ENCODE results near the gene TMEM168.

TMEM168 gene

DNA sequence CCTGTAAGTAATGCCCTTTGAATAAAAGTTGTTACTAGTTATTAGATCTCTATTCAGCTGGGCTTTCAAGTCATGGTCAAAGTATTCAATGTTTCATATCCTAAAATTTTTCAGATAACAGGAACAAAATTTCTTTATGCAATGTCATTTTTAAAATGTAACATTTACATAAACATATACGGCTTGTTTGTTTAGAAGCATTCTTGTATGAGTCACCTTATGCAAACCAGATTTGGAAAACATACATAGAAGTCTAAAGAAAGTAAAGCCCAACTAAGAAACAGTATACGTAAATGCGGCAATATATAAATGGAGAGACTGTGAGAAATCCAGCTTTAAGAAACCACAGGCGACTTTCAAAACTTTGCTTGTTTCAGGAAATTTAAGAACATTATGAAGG is 10.5 kb downstream of the TMEM168 start:
- Histone ChIP-seq H3K9ac (ENCODE audit: low read depth, low read length) (no peak overlapping the region), H3K4me1 (ENCODE audit: control insufficient read depth, insufficient read depth, low read length) (no peaks in the 10 kb centered on the region), H3K27me3 (ENCODE audit: control insufficient read depth, insufficient read depth, low read length) (no peaks in the 10 kb centered on the region), H3K9me3 (ENCODE audit: control insufficient read depth, insufficient read depth, low read length) (no peaks in the 10 kb centered on the region), H3K4me3 (ENCODE audit: low read depth, low read length) (no peak overlapping the region), H3K36me3 (ENCODE audit: control insufficient read depth, insufficient read depth, low read length) (no peaks in the 10 kb centered on the region)

DNA sequence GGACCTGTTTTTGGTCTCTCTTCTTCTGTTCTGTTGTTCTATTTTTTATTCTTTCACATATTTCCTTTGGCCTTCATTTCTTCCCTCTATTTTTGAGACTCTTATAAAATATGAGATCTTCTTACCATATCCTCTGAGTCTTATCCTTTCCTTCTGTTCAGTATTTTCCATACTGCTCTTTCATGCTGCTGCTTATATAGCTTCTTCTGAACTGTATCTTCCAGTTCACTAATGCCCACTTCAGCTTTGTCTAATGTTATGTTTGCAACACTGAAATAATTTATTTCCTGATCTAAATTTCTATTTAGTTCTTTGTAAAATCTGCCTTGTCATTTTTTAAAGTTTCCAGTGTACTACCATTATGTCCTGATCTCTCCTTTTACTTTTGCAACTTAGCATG is 12.8 kb downstream of the TMEM168 start:
- H3K4me3 ChIP-seq (ENCODE audit: low read depth, low read length) = no peak overlapping the region
- no peak overlapping the region for H3K9ac ChIP-seq (ENCODE audit: low read depth, low read length)
- H3K9me3 ChIP-seq (ENCODE audit: control insufficient read depth, insufficient read depth, low read length) = no peaks in the 10 kb centered on the region
- H3K36me3 ChIP-seq (ENCODE audit: control insufficient read depth, insufficient read depth, low read length) = no peaks in the 10 kb centered on the region
- no peaks in the 10 kb centered on the region for H3K4me1 ChIP-seq (ENCODE audit: control insufficient read depth, insufficient read depth, low read length)
- H3K27me3 ChIP-seq (ENCODE audit: control insufficient read depth, insufficient read depth, low read length) = no peaks in the 10 kb centered on the region

DNA sequence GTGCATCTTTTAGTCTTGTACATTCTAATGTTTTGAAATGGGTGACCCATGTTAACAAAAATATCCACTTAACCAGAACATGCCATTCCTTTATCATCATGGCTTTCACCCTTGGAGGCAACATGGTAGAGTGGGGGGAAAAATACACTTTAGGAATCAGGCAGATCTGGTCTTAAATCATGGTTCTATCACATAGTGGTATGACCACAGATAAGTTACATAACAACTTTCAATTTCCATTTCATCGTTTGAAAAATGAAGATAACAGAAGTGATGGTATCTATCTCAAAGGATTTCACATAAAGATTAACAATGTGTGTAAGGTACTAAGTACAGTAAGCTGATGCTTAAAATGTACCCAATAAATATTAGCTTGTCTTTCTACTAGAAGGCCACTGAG is 19.0 kb downstream of the TMEM168 start:
- Histone ChIP-seq H3K9ac (ENCODE audit: low read depth, low read length) (no peak overlapping the region), H3K27me3 (ENCODE audit: control insufficient read depth, insufficient read depth, low read length) (no peaks in the 10 kb centered on the region), H3K36me3 (ENCODE audit: control insufficient read depth, insufficient read depth, low read length) (no peaks in the 10 kb centered on the region)

DNA sequence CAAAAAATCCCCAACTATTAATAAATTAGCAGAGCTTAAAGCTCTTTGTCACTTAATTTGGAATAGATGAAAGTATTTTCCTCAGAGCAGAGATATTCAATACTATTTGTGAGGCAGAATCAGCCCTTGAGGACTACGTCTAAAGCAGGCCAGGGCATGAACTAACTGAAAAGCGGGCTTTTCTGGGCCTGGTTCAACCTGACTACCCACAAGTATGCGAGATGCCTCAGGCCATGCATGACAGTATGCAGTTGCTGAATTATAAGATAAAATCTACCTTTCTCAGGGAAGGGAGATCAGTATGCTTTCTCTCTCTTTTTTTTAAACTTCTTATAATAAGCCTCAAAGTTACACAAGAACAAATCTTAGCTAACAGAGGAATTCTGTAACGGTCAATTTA is 20.1 kb downstream of the TMEM168 start:
- Histone ChIP-seq H3K9me3 (ENCODE audit: control insufficient read depth, insufficient read depth, low read length) (no peaks in the 10 kb centered on the region), H3K36me3 (ENCODE audit: control insufficient read depth, insufficient read depth, low read length) (no peaks in the 10 kb centered on the region), H3K4me3 (ENCODE audit: low read depth, low read length) (no peak overlapping the region), H3K9ac (ENCODE audit: low read depth, low read length) (no peak overlapping the region), H3K4me1 (ENCODE audit: control insufficient read depth, insufficient read depth, low read length) (no peaks in the 10 kb centered on the region), H3K27me3 (ENCODE audit: control insufficient read depth, insufficient read depth, low read length) (no peaks in the 10 kb centered on the region)

More for the DNA sequence above, 19.0 kb downstream of the TMEM168 start:
- H3K4me1 ChIP-seq (ENCODE audit: control insufficient read depth, insufficient read depth, low read length) = no peaks in the 10 kb centered on the region
- no peaks in the 10 kb centered on the region for H3K9me3 ChIP-seq (ENCODE audit: control insufficient read depth, insufficient read depth, low read length)
- no peak overlapping the region for H3K4me3 ChIP-seq (ENCODE audit: low read depth, low read length)

DNA sequence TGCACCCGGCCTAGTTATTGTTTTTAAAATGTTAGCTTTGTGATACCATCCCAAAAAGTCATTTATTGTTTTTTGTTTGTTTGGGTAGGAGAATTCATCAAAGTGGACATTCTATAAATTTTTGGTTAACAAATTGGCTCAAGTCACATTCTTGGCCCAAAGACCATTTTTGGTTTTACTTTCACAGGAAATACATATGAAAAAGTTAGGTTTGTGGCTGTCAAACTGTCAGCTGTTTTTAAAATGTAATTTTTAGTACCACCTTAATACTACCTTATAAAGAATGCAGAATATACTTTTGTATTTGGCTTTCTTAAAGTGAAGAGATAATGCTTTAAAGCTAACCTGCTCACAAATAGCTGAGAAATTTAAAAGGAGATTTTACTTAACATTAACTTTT is 25.1 kb downstream of the TMEM168 start:
- H3K36me3 ChIP-seq (ENCODE audit: control insufficient read depth, insufficient read depth, low read length) = no peaks in the 10 kb centered on the region
- H3K27me3 ChIP-seq (ENCODE audit: control insufficient read depth, insufficient read depth, low read length) = no peaks in the 10 kb centered on the region
- no peaks in the 10 kb centered on the region for H3K9me3 ChIP-seq (ENCODE audit: control insufficient read depth, insufficient read depth, low read length)
- H3K4me1 ChIP-seq (ENCODE audit: control insufficient read depth, insufficient read depth, low read length) = no peaks in the 10 kb centered on the region
- H3K9ac ChIP-seq (ENCODE audit: low read depth, low read length) = no peak overlapping the region
- H3K4me3 ChIP-seq (ENCODE audit: low read depth, low read length) = no peak overlapping the region

DNA sequence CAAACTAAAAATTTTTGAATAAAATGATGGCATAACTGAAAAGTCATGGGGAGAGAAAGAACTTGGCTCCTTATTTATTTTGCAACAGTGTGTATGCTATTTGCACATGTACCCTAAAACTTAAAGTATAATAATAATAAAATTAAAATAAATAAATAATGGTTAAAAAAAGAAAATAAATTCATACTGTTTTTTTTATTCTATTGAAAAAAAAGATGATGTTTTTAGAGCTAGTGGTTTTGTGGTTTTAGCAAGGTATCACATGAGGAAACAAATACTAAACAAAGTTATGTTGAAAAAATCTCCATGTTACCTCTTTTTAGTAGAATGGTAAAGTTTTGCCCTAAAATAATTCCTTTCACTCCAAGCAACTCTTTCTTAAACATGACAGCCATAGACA is 26.2 kb downstream of the TMEM168 start:
- Histone ChIP-seq H3K36me3 (ENCODE audit: control insufficient read depth, insufficient read depth, low read length) (no peaks in the 10 kb centered on the region), H3K4me3 (ENCODE audit: low read depth, low read length) (no peak overlapping the region), H3K27me3 (ENCODE audit: control insufficient read depth, insufficient read depth, low read length) (no peaks in the 10 kb centered on the region), H3K4me1 (ENCODE audit: control insufficient read depth, insufficient read depth, low read length) (no peaks in the 10 kb centered on the region), H3K9me3 (ENCODE audit: control insufficient read depth, insufficient read depth, low read length) (no peaks in the 10 kb centered on the region), H3K9ac (ENCODE audit: low read depth, low read length) (no peak overlapping the region)

DNA sequence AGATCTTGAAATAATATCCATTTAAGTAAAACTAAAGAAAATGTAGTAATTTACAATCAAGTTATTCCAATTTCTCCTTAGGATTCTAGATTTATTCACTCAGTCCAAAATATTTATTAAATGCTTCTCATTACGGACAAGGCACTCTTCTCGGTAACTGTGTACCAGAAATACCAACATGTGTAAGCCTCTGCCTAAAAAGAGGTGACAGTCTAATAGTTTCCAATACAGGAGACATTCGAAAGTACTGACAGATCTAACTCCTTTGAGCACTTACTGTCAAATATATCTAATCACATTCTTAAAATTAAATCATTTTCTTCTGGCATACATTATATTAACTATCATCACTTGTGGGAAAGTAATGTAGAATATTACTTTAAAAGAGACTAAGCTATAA is 26.9 kb downstream of the TMEM168 start:
- no peaks in the 10 kb centered on the region for H3K9me3 ChIP-seq (ENCODE audit: control insufficient read depth, insufficient read depth, low read length)
- H3K4me3 ChIP-seq (ENCODE audit: low read depth, low read length) = no peak overlapping the region
- no peaks in the 10 kb centered on the region for H3K36me3 ChIP-seq (ENCODE audit: control insufficient read depth, insufficient read depth, low read length)
- no peaks in the 10 kb centered on the region for H3K27me3 ChIP-seq (ENCODE audit: control insufficient read depth, insufficient read depth, low read length)
- H3K4me1 ChIP-seq (ENCODE audit: control insufficient read depth, insufficient read depth, low read length) = no peaks in the 10 kb centered on the region
- H3K9ac ChIP-seq (ENCODE audit: low read depth, low read length) = no peak overlapping the region

DNA sequence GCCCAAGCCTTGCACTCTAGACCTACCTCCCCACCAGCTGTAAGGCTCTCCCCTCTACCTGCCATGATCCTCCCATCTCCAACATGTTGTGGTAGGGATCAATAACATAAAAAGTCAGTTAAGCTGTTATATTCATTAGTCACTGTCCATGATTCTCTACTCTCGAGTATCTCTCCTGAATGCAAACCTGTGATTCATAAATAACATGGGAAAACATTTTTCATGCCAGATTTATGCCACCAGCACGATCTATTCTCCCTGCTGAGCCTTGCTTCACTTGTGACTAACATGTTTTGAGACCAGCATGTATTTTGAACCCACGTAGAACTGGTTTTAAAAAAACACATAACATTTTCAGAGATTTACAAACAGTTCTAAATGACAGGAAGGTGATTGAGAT is 30.3 kb downstream of the TMEM168 start:
- no peaks in the 10 kb centered on the region for H3K4me1 ChIP-seq (ENCODE audit: control insufficient read depth, insufficient read depth, low read length)
- no peak overlapping the region for H3K9ac ChIP-seq (ENCODE audit: low read depth, low read length)
- no peaks in the 10 kb centered on the region for H3K36me3 ChIP-seq (ENCODE audit: control insufficient read depth, insufficient read depth, low read length)
- no peaks in the 10 kb centered on the region for H3K9me3 ChIP-seq (ENCODE audit: control insufficient read depth, insufficient read depth, low read length)
- no peaks in the 10 kb centered on the region for H3K27me3 ChIP-seq (ENCODE audit: control insufficient read depth, insufficient read depth, low read length)
- no peak overlapping the region for H3K4me3 ChIP-seq (ENCODE audit: low read depth, low read length)

DNA sequence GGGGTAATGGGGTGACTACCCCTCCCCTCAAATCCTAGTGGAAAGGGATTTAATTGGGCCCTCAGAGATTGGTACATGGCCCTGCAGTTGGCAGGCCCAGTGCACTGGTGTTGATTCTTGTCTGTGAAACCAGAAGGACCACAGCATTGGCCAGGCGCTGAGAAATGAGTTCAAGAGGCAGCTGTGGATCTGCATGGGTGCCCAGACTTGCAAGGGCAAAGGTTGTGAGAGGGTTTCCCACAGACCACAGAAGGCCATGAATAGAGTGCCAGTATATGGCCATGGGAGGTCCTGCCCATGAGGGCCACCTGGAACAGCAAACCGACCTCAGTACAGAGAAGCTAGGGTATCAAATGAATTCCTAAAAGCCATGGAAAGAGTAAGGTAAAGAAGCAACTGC is 32.9 kb downstream of the TMEM168 start:
- Histone ChIP-seq H3K9ac (ENCODE audit: low read depth, low read length) (no peak overlapping the region), H3K4me3 (ENCODE audit: low read depth, low read length) (no peak overlapping the region), H3K27me3 (ENCODE audit: control insufficient read depth, insufficient read depth, low read length) (no peaks in the 10 kb centered on the region), H3K9me3 (ENCODE audit: control insufficient read depth, insufficient read depth, low read length) (no peaks in the 10 kb centered on the region), H3K4me1 (ENCODE audit: control insufficient read depth, insufficient read depth, low read length) (no peaks in the 10 kb centered on the region), H3K36me3 (ENCODE audit: control insufficient read depth, insufficient read depth, low read length) (no peaks in the 10 kb centered on the region)

DNA sequence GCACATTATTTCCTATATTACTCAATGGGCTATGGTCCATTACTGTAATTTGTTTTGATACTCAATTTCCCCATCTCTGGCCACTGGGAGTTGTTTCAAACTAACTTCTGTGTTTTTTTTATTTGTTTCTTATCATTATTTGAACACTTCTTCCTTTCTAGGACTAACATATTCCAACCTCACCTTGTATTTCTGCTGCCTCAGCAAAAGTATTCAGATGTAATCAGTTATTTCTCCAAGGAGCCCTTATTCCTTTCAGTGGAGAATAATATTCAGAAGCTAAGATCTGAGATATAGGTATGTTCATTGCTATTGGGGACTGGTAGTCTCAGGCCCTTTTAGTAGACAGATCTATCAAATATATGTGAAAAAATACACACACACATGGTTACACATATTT is 36.9 kb downstream of the TMEM168 start:
- H3K9me3 ChIP-seq (ENCODE audit: control insufficient read depth, insufficient read depth, low read length) = no peaks in the 10 kb centered on the region

DNA sequence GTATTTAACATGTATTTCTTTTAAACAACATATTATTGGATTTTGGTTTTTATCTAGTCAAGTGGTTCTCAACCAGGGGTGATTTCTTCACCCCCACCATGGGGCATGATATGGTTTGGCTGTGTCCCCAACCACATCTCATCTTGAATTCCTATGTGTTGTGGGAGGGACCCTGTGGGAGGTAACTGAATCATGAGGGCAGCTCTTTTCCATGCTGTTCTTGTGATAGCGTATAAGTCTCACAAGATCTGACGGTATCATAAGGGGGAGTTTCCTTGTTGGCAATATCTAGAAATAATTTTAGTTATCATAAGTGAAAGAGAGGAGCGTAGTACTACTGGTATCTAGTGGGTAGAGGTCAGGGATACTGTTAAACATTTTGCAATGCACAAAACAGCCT is 37.6 kb downstream of the TMEM168 start:
- H3K9ac ChIP-seq (ENCODE audit: low read depth, low read length) = no peak overlapping the region
- no peaks in the 10 kb centered on the region for H3K9me3 ChIP-seq (ENCODE audit: control insufficient read depth, insufficient read depth, low read length)
- H3K4me3 ChIP-seq (ENCODE audit: low read depth, low read length) = no peak overlapping the region
- H3K4me1 ChIP-seq (ENCODE audit: control insufficient read depth, insufficient read depth, low read length) = no peaks in the 10 kb centered on the region
- H3K36me3 ChIP-seq (ENCODE audit: control insufficient read depth, insufficient read depth, low read length) = no peaks in the 10 kb centered on the region
- no peaks in the 10 kb centered on the region for H3K27me3 ChIP-seq (ENCODE audit: control insufficient read depth, insufficient read depth, low read length)

More for the DNA sequence above, 36.9 kb downstream of the TMEM168 start:
- Histone ChIP-seq H3K9ac (ENCODE audit: low read depth, low read length) (no peak overlapping the region), H3K27me3 (ENCODE audit: control insufficient read depth, insufficient read depth, low read length) (no peaks in the 10 kb centered on the region), H3K36me3 (ENCODE audit: control insufficient read depth, insufficient read depth, low read length) (no peaks in the 10 kb centered on the region), H3K4me3 (ENCODE audit: low read depth, low read length) (no peak overlapping the region), H3K4me1 (ENCODE audit: control insufficient read depth, insufficient read depth, low read length) (no peaks in the 10 kb centered on the region)

DNA sequence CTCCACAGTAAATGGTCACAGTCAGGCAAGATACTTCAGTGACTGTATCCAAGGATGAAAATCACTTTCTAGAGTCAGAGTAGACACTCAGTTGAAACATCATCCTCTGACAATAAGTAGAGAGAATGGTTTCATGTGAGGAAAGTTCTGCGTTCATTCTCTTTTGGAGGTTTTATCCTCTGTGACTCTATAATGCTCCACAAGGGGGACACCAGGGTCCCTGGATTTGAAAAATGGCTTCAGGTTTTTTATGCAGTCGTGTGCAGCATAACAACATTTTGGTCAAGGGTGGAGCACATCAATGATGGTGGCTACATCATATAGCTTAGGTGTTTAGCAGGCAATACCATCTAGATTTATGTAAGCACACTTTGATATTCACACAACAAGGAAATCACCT is 40.4 kb downstream of the TMEM168 start:
- Histone ChIP-seq H3K9ac (ENCODE audit: low read depth, low read length) (no peak overlapping the region), H3K4me3 (ENCODE audit: low read depth, low read length) (no peak overlapping the region), H3K36me3 (ENCODE audit: control insufficient read depth, insufficient read depth, low read length) (no peaks in the 10 kb centered on the region), H3K9me3 (ENCODE audit: control insufficient read depth, insufficient read depth, low read length) (no peaks in the 10 kb centered on the region), H3K27me3 (ENCODE audit: control insufficient read depth, insufficient read depth, low read length) (no peaks in the 10 kb centered on the region), H3K4me1 (ENCODE audit: control insufficient read depth, insufficient read depth, low read length) (no peaks in the 10 kb centered on the region)

DNA sequence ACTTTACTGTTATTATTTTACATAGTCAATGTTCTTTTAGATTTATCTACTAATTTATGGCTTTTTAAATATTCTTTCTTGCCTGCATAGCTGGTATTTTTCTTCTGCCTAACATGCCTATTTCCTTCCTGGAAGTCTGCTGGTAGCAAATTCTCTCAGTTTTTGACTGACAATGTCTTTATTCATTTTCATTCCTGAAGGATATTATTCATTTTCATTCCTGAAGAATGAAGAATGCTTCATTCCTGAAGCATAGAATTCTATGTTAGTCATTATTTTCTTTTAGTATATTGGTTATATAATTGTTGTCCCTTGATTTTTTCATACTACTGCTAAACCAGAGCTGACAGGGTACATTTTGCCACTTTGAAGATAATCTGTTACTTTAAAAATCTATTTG is 41.8 kb downstream of the TMEM168 start:
- no peaks in the 10 kb centered on the region for H3K4me1 ChIP-seq (ENCODE audit: control insufficient read depth, insufficient read depth, low read length)
- no peak overlapping the region for H3K9ac ChIP-seq (ENCODE audit: low read depth, low read length)
- no peaks in the 10 kb centered on the region for H3K36me3 ChIP-seq (ENCODE audit: control insufficient read depth, insufficient read depth, low read length)
- H3K9me3 ChIP-seq (ENCODE audit: control insufficient read depth, insufficient read depth, low read length) = no peaks in the 10 kb centered on the region
- H3K27me3 ChIP-seq (ENCODE audit: control insufficient read depth, insufficient read depth, low read length) = no peaks in the 10 kb centered on the region
- no peak overlapping the region for H3K4me3 ChIP-seq (ENCODE audit: low read depth, low read length)
